Measurements from ENCODE around the gene SULT1C2.

- TF ChIP-seq CTCF (IDR thresholded peaks at IDR 0.05) (no peak), POLR2A (IDR thresholded peaks at IDR 0.05) (no peak), EP300 (IDR thresholded peaks at IDR 0.05) (no peak)
Measured at GRCh38 chr2:108345951-108346350, 57.3 kb downstream of the SULT1C2 start.
